ENCODE results near the gene FAM53B.

FAM53B gene

GRCh38 chr10:124598773-124599587, 145.2 kb downstream of the FAM53B start:
- H3K4me3 ChIP-seq (ENCODE audit: low read depth, low read length): no peak overlapping the region
- no peaks in the 10 kb centered on the region for H3K9me3 ChIP-seq (ENCODE audit: severe bottlenecking)
- H3K36me3 ChIP-seq: no peaks in the 10 kb centered on the region
- H3K27me3 ChIP-seq (ENCODE audit: insufficient read depth, low read depth, severe bottlenecking): no peaks in the 10 kb centered on the region
- H3K27ac ChIP-seq: no peak overlapping the region
- TF ChIP-seq, protein P1, sequence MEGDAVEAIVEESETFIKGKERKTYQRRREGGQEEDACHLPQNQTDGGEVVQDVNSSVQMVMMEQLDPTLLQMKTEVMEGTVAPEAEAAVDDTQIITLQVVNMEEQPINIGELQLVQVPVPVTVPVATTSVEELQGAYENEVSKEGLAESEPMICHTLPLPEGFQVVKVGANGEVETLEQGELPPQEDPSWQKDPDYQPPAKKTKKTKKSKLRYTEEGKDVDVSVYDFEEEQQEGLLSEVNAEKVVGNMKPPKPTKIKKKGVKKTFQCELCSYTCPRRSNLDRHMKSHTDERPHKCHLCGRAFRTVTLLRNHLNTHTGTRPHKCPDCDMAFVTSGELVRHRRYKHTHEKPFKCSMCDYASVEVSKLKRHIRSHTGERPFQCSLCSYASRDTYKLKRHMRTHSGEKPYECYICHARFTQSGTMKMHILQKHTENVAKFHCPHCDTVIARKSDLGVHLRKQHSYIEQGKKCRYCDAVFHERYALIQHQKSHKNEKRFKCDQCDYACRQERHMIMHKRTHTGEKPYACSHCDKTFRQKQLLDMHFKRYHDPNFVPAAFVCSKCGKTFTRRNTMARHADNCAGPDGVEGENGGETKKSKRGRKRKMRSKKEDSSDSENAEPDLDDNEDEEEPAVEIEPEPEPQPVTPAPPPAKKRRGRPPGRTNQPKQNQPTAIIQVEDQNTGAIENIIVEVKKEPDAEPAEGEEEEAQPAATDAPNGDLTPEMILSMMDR (IDR thresholded peaks at IDR 0.05; ENCODE audit: low read depth, low read length): no peak
- no peak for DNase-seq

- Histone ChIP-seq H3K27ac (no peak overlapping the region), H3K27me3 (ENCODE audit: insufficient read depth, low read depth, severe bottlenecking) (no peaks in the 10 kb centered on the region), H3K4me3 (ENCODE audit: low read depth, low read length) (no peak overlapping the region), H3K9me3 (ENCODE audit: severe bottlenecking) (no peaks in the 10 kb centered on the region), H3K36me3 (no peaks in the 10 kb centered on the region)
- DNase-seq: no peak
- TF ChIP-seq, protein P1 (IDR thresholded peaks at IDR 0.05; ENCODE audit: low read depth, low read length): no peak
Measured at GRCh38 chr10:124598196-124598595, 146.0 kb downstream of the FAM53B start.

DNA sequence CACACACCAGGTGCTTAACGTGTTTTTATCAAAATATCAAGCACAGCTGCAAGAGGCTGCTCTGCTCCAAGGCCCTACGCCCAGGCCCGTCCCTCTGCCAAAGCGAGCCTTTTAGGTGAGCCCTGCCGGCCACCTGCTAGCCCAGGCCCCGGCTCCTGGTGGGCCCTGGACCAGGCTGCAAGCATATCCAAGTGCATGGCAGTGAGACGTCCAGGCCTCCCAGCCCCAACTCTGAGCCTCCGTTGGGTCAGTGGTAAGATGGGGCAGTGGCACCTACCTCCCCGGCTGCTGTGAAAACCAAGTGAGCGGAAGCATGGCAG, 146.4 kb downstream of the FAM53B start:
- Histone ChIP-seq H3K27me3 (ENCODE audit: insufficient read depth, low read depth, severe bottlenecking) (no peaks in the 10 kb centered on the region), H3K9me3 (ENCODE audit: severe bottlenecking) (no peaks in the 10 kb centered on the region), H3K36me3 (no peaks in the 10 kb centered on the region), H3K4me3 (ENCODE audit: low read depth, low read length) (no peak overlapping the region), H3K27ac (no peak overlapping the region)
- TF ChIP-seq, protein P1 (IDR thresholded peaks at IDR 0.05; ENCODE audit: low read depth, low read length): no peak
- no peak for DNase-seq

GRCh38 chr10:124596962-124597845, 147.0 kb downstream of the FAM53B start:
- Histone ChIP-seq H3K27ac (no peak overlapping the region), H3K4me3 (ENCODE audit: low read depth, low read length) (no peak overlapping the region), H3K27me3 (ENCODE audit: insufficient read depth, low read depth, severe bottlenecking) (no peaks in the 10 kb centered on the region), H3K36me3 (no peaks in the 10 kb centered on the region), H3K9me3 (ENCODE audit: severe bottlenecking) (no peaks in the 10 kb centered on the region)
- DNase-seq: no peak
- TF ChIP-seq, protein P1 (IDR thresholded peaks at IDR 0.05; ENCODE audit: low read depth, low read length): no peak

DNA sequence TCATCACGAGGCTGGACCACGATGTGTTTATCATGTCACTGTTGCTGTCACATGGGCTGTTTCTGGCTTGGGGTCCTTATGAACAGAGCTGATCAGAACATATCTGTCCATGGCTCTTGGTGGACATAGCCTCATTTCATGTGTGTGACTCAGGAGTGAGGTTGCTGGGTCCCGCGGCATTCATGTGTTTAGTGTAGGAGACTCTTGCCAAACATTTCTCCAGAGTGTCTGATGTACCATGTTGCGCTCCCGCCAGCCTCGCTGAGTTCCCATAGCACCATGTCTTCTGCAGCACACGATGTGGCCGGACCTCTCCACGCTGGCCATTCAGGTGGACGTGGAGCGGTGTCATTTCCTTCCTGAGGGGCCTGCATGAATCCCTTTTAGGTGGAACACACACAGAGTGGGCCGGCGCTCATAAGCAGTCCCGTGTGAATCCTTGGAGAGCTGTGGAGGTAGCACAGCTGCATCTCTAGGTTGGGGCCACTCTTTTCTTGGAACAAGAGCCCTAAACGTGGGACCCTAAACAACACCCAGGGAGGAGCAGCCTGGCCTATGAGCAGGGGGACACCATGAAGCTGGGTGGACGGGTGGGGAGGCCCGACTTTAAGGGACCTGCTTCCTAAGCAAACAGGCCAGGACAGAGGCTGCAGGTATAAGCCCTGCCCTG, 147.9 kb downstream of the FAM53B start:
- no peak overlapping the region for H3K4me3 ChIP-seq (ENCODE audit: low read depth, low read length)
- no peaks in the 10 kb centered on the region for H3K36me3 ChIP-seq
- no peaks in the 10 kb centered on the region for H3K27me3 ChIP-seq (ENCODE audit: insufficient read depth, low read depth, severe bottlenecking)
- TF ChIP-seq, protein P1 (IDR thresholded peaks at IDR 0.05; ENCODE audit: low read depth, low read length): no peak
- DNase-seq: no peak
- no peak overlapping the region for H3K27ac ChIP-seq
- peaks cover 5% of the 10 kb centered on the region for H3K9me3 ChIP-seq (ENCODE audit: severe bottlenecking)

All from WERI-Rb-1 (cell line).